MM.1S (cell line): ENCODE results near the gene KRTAP5-3.

Experiments used
- DNase-seq: peaks from one replicate; pipeline ENCODE4 v3.0.0-alpha.2; 2015
- H2AFZ ChIP-seq: fragments of 300-600 bp; sonication (generic); 2 replicates; pipeline ENCODE4 v1.6.0; 2016; ENCODE audit warnings: antibody characterized with exemption, low read length
- H3F3A ChIP-seq: fragments of 300-600 bp; sonication (generic); 2 replicates; pipeline ENCODE4 v1.6.1; 2016; ENCODE audit warnings: mild to moderate bottlenecking, antibody characterized with exemption, low read length, moderate library complexity, mixed read lengths; ENCODE audit not compliant: insufficient read depth
- H3K27ac ChIP-seq: fragments of 300-600 bp; sonication (generic); 2 replicates; pipeline ENCODE4 v1.5.1; 2016; ENCODE audit warnings: mild to moderate bottlenecking, low read length
- H3K27me3 ChIP-seq: fragments of 300-600 bp; sonication (generic); replicated peaks from 2 replicates; pipeline ENCODE4 v1.6.0; 2016; ENCODE audit warnings: low read length; ENCODE audit not compliant: insufficient read depth
- H3K36me3 ChIP-seq: fragments of 300-600 bp; sonication (generic); replicated peaks from 2 replicates; pipeline ENCODE4 v1.6.1; 2016; ENCODE audit warnings: mild to moderate bottlenecking, low read length, mixed read lengths; ENCODE audit not compliant: insufficient read depth
- H3K4me1 ChIP-seq: fragments of 300-600 bp; sonication (generic); 2 replicates; pipeline ENCODE4 v1.6.1; 2016; ENCODE audit warnings: low read length, mixed read lengths
- H3K4me2 ChIP-seq: fragments of 300-600 bp; sonication (generic); 2 replicates; pipeline ENCODE4 v1.6.0; 2016; ENCODE audit warnings: low read depth, low read length
- H3K4me3 ChIP-seq: fragments of 300-600 bp; sonication (generic); 2 replicates; pipeline ENCODE4 v1.5.1; 2016; ENCODE audit warnings: low read length, mixed read lengths
- H3K79me2 ChIP-seq: fragments of 300-600 bp; sonication (generic); 2 replicates; pipeline ENCODE4 v1.6.1; 2016; ENCODE audit warnings: mixed run types, low read length, mixed read lengths
- H3K9ac ChIP-seq: fragments of 300-600 bp; sonication (generic); 2 replicates; pipeline ENCODE4 v1.6.1; 2016; ENCODE audit warnings: low read length, mixed read lengths
- H3K9me2 ChIP-seq: fragments of 300-600 bp; sonication (generic); replicated peaks from 2 replicates; pipeline ENCODE4 v1.6.1; 2016; ENCODE audit warnings: mild to moderate bottlenecking, low read length, mixed read lengths; ENCODE audit not compliant: insufficient read depth
- H3K9me3 ChIP-seq: fragments of 300-600 bp; sonication (generic); replicated peaks from 2 replicates; pipeline ENCODE4 v1.6.1; 2016; ENCODE audit warnings: mild to moderate bottlenecking, low read length, mixed read lengths; ENCODE audit not compliant: insufficient read depth
- H4K20me1 ChIP-seq: fragments of 300-600 bp; sonication (generic); 2 replicates; pipeline ENCODE4 v1.6.1; 2016; ENCODE audit warnings: mild to moderate bottlenecking, low read length, moderate library complexity, mixed read lengths; ENCODE audit not compliant: insufficient read depth
- EZH2 ChIP-seq: fragments of 300-600 bp; sonication (generic); optimal IDR thresholded peaks from 2 replicates; pipeline ENCODE3; 2017; ENCODE audit warnings: low read depth, mild to moderate bottlenecking, antibody characterized with exemption, low read length, mixed read lengths
- EZH2phosphoT487 ChIP-seq: fragments of 300-600 bp; sonication (generic); IDR thresholded peaks from 2 replicates; pipeline ENCODE4 v1.6.1; 2018; ENCODE audit warnings: antibody characterized with exemption, low read length
- TF ChIP-seq, protein P1 (sequence below): fragments of 300-600 bp; sonication (generic); IDR thresholded peaks from 2 replicates; pipeline ENCODE4 v1.5.1; 2016; ENCODE audit warnings: antibody characterized with exemption, low read length, mixed read lengths

The KRTAP5-3 gene

DNA sequence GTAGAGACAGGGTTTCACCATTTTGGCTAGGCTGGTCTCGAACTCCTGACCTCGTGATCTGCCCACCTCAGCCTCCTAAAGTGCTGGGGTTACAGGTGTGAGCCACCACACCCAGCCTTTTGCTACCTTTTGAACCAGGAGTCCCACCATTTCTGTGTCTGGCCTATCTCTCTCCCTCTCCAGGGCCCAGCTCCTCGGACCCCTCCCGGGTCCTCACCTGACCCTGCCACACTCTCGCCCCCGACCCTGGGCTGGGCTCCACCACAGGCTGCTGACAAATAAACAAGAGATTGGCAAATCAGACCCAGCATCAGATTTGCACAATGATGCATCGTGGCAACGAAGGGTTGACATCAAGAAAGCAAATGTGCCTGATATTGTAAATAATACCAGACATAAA, 30.1 kb upstream of the KRTAP5-3 start:
- DNase-seq, result no peak
- Histone ChIP-seq H3K79me2 (no peaks in the 10 kb centered on the region), H3K4me1 (no peaks in the 10 kb centered on the region), H4K20me1 (no peaks in the 10 kb centered on the region), H3K9me3 (no peaks in the 10 kb centered on the region), H2AFZ (no peak overlapping the region), H3K27ac (no peak overlapping the region), H3K9ac (no peak overlapping the region), H3K27me3 (peaks cover 94% of the 10 kb centered on the region), H3K36me3 (no peaks in the 10 kb centered on the region), H3F3A (no peaks in the 10 kb centered on the region), H3K4me3 (no peak overlapping the region), H3K4me2 (no peak overlapping the region), H3K9me2 (no peaks in the 10 kb centered on the region)
- TF ChIP-seq, protein P1, sequence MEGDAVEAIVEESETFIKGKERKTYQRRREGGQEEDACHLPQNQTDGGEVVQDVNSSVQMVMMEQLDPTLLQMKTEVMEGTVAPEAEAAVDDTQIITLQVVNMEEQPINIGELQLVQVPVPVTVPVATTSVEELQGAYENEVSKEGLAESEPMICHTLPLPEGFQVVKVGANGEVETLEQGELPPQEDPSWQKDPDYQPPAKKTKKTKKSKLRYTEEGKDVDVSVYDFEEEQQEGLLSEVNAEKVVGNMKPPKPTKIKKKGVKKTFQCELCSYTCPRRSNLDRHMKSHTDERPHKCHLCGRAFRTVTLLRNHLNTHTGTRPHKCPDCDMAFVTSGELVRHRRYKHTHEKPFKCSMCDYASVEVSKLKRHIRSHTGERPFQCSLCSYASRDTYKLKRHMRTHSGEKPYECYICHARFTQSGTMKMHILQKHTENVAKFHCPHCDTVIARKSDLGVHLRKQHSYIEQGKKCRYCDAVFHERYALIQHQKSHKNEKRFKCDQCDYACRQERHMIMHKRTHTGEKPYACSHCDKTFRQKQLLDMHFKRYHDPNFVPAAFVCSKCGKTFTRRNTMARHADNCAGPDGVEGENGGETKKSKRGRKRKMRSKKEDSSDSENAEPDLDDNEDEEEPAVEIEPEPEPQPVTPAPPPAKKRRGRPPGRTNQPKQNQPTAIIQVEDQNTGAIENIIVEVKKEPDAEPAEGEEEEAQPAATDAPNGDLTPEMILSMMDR, result no peak
- TF ChIP-seq EZH2phosphoT487, result no peak
- TF ChIP-seq EZH2, result no peak

- H3K4me1 ChIP-seq, result peaks cover 1% of the 10 kb centered on the region; the same call in 1 of the 2 replicates
- H2AFZ ChIP-seq, result no peak overlapping the region
- TF ChIP-seq, protein P1, result no peak
- TF ChIP-seq EZH2 (no peak), EZH2phosphoT487 (no peak)
- H3K27ac ChIP-seq, result no peak overlapping the region
- no peak for DNase-seq
- H3K27me3 ChIP-seq, result peaks cover 92% of the 10 kb centered on the region
- H3K4me2 ChIP-seq, result no peak overlapping the region
- no peak overlapping the region for H3K4me3 ChIP-seq
- H3K9me3 ChIP-seq, result no peaks in the 10 kb centered on the region
- H3K9me2 ChIP-seq, result no peaks in the 10 kb centered on the region
- H3K9ac ChIP-seq, result no peak overlapping the region
- H3F3A ChIP-seq, result no peaks in the 10 kb centered on the region
- no peaks in the 10 kb centered on the region for H3K79me2 ChIP-seq
- H3K36me3 ChIP-seq, result no peaks in the 10 kb centered on the region
- H4K20me1 ChIP-seq, result no peaks in the 10 kb centered on the region
Measured at GRCh38 chr11:1637628-1638027, 29.4 kb upstream of the KRTAP5-3 start.

DNA sequence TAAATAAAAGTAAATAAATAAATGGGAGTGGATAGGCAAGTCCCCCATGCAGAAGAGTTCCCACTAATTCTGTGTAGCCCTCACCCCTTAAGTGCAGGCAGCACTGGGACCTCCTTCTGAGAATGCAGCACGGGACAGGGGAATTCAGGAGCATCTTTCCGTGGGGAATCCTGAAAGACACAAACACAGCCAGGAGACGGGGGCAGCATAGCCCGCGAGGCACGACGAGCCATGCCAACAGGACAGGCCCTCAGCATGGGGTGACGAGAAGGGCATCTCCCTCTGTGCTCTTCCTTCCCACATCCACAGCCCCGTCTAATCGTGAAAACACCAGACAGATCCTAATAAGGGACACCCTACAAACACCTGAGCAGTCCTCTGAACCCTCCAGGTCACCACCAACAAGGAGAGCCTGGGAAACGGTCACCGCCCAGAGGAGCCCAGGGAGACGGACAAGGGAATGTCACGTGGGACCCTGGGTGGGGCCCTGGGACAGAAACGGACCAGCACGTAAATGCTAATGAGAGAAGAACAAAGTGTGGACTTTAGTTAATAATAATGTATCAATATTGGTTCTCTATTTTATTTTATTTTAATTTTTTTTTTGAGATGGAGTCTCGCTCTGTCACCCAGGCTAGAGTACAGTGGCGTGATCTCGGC, 28.2 kb upstream of the KRTAP5-3 start:
- Histone ChIP-seq H3K4me1 (peaks cover 6% of the 10 kb centered on the region; the same call in 1 of the 2 replicates), H3K9me2 (no peaks in the 10 kb centered on the region), H4K20me1 (no peaks in the 10 kb centered on the region), H3F3A (no peaks in the 10 kb centered on the region), H3K79me2 (no peaks in the 10 kb centered on the region), H3K4me2 (no peak overlapping the region), H3K4me3 (no peak overlapping the region), H2AFZ (no peak overlapping the region), H3K9ac (no peak overlapping the region), H3K27me3 (peaks cover 98% of the 10 kb centered on the region), H3K27ac (no peak overlapping the region), H3K36me3 (no peaks in the 10 kb centered on the region), H3K9me3 (no peaks in the 10 kb centered on the region)
- no peak for DNase-seq
- TF ChIP-seq, protein P1, result no peak
- TF ChIP-seq EZH2phosphoT487 (no peak), EZH2 (no peak)
